Stimulated activated CD8-positive, alpha-beta memory T cell treated with anti-CD3 and anti-CD28 coated beads, Interleukin-4, amount 100 ng/mL, for 1 hour (primary cell): Measurements from ENCODE around the gene DYNC2I2.
"Not testable (repeated sequence)": the region's sequence is repeated elsewhere in the genome, so short reads cannot be mapped to it uniquely, and the experiment has no call there.

Source experiments
- DNase-seq, 2 donors: peaks; one replicate each; pipeline ENCODE4 v3.0.0-alpha.2; 2020; ENCODE audit warnings: low read depth in 2 of 2, low spot score in 1 of 2

DYNC2I2 gene

GRCh38 chr9:128619779-128620178 is 36.9 kb downstream of the DYNC2I2 start:
- no peak for DNase-seq

- DNase-seq = no peak
Measured at GRCh38 chr9:128619127-128619526, 37.5 kb downstream of the DYNC2I2 start.

GRCh38 chr9:128617943-128618342 is 38.7 kb downstream of the DYNC2I2 start:
- no peak for DNase-seq

GRCh38 chr9:128615571-128615970 is 41.1 kb downstream of the DYNC2I2 start:
- DNase-seq = no peak

- no peak for DNase-seq
Measured at GRCh38 chr9:128614728-128615127, 41.9 kb downstream of the DYNC2I2 start.

GRCh38 chr9:128611600-128612394 is 44.9 kb downstream of the DYNC2I2 start:
- DNase-seq = no peak

GRCh38 chr9:128610897-128611296 is 45.8 kb downstream of the DYNC2I2 start:
- DNase-seq = no peak

- no peak for DNase-seq
Measured at GRCh38 chr9:128607642-128608350, 48.9 kb downstream of the DYNC2I2 start.

- no peak for DNase-seq
Measured at GRCh38 chr9:128603697-128604096, 53.0 kb downstream of the DYNC2I2 start.

GRCh38 chr9:128600099-128600498 is 56.5 kb downstream of the DYNC2I2 start:
- DNase-seq = no peak

GRCh38 chr9:128595471-128595870 is 61.2 kb downstream of the DYNC2I2 start:
- no peak for DNase-seq

- DNase-seq = no peak
Measured at GRCh38 chr9:128593856-128594255, 62.8 kb downstream of the DYNC2I2 start.

- no peak for DNase-seq
Measured at GRCh38 chr9:128593039-128593438, 63.6 kb downstream of the DYNC2I2 start.

- DNase-seq = no peak
Measured at GRCh38 chr9:128588581-128589233, 67.9 kb downstream of the DYNC2I2 start.

- no peak for DNase-seq
Measured at GRCh38 chr9:128587453-128587852, 69.2 kb downstream of the DYNC2I2 start.

- DNase-seq = not testable (repeated sequence)
Measured at GRCh38 chr9:128586934-128587333, 69.7 kb downstream of the DYNC2I2 start.

GRCh38 chr9:128585155-128585554 is 71.5 kb downstream of the DYNC2I2 start:
- not testable (repeated sequence) for DNase-seq
